Kidney (tissue), 14 donors: ENCODE measurements around the gene DESI1. TPM values are rescaled to one million over a fixed set of nuclear protein-coding genes. Genes with fewer than 3 reads are reported as not detected.
A peak's percentile ranks its signal among the peaks of the same experiment; 100 is the strongest.
"Not testable (repeated sequence)": the region's sequence is repeated elsewhere in the genome, so short reads cannot be mapped to it uniquely, and the experiment has no call there.

Source experiments
- DNase-seq, 5 donors: peaks; one replicate each; pipeline ENCODE4 v3.0.0-alpha.2; 2013 to 2020
- FAIRE-seq: peaks from 2 replicates; lab custom pipeline; 2012; peaks lifted over from hg19 to GRCh38; lab: Jason Lieb, UNC
- H3K27ac ChIP-seq, 2 donors: one replicate each; pipeline ENCODE4 v1.7.0; 2013; ENCODE audit warnings: low read depth in 2 of 2, low read length in 2 of 2, inconsistent platforms in 1 of 2
- H3K27me3 ChIP-seq: one replicate; pipeline ENCODE4 v1.7.1; 2013; ENCODE audit warnings: low read length, inconsistent platforms; ENCODE audit not compliant: control insufficient read depth, insufficient read depth
- H3K36me3 ChIP-seq, 3 donors: one replicate each; pipeline versions ENCODE4 v1.7.0 to v1.7.1; 2013; ENCODE audit warnings: low read length in 3 of 3, control low read depth in 1 of 3, inconsistent platforms in 1 of 3; ENCODE audit not compliant: insufficient read depth in 3 of 3, control insufficient read depth in 2 of 3
- H3K4me1 ChIP-seq, 3 donors: one replicate each; pipeline versions ENCODE4 v1.7.0 to v1.7.1; 2013; ENCODE audit warnings: low read length in 3 of 3, inconsistent platforms in 1 of 3, low read depth in 1 of 3; ENCODE audit not compliant: control insufficient read depth in 2 of 3, insufficient read depth in 2 of 3
- H3K4me3 ChIP-seq, 3 donors: one replicate each; pipeline versions ENCODE4 v1.7.0 to v1.8.1; 2013; ENCODE audit warnings: low read length in 3 of 3, control low read depth in 1 of 3, inconsistent platforms in 1 of 3
- H3K9ac ChIP-seq, 3 donors: one replicate each; pipeline versions ENCODE4 v1.7.0 to v1.7.1; 2013; ENCODE audit warnings: low read length in 3 of 3, control low read depth in 1 of 3, inconsistent platforms in 1 of 3
- H3K9me3 ChIP-seq, 3 donors: one replicate each; pipeline versions ENCODE4 v1.7.0 to v1.7.1; 2013; ENCODE audit warnings: low read length in 3 of 3, control low read depth in 1 of 3, inconsistent platforms in 1 of 3; ENCODE audit not compliant: control insufficient read depth in 2 of 3, insufficient read depth in 1 of 3
- intact Hi-C: fragments of 100-400 bp; cut with DNase I; formaldehyde crosslinking; loops from one replicate; pipeline ENCODE4 v1.11.1; 2022
- polyA plus RNA-seq: library from polyadenylated mRNA; stranded (reverse); fragments of 350-450 nt; fragmentation: Illumina TruSeq; extraction: RNeasy Lipid Tissue Mini Kit (QIAGEN cat#74804); gene quantifications from one replicate; pipeline ENCODE4 v1.2.3, GENCODE V29; 2014; ENCODE audit warnings: low read depth, low replicate concordance; ENCODE audit not compliant: insufficient read depth
- total RNA-seq: library from RNA; stranded (reverse); fragmentation: NEBNext Ultra II Directional; extraction: Animal tissue kit (Norgen Biotek cat#: 25700); gene quantifications from one replicate; pipeline ENCODE4 v1.2.1, GENCODE V29; 2021
- TF ChIP-seq, protein P1 (sequence below): IDR thresholded peaks from 3 replicates; pipeline ENCODE4 v1.5.1; 2012; ENCODE audit warnings: mild to moderate bottlenecking, moderate library complexity, borderline replicate concordance; ENCODE audit not compliant: insufficient read depth; ENCODE audit errors: extremely low read depth
- donor health status: control.
- donor health status: control.
- donor health status: control.
- donor health status: control.
- donor health status: control.
- donor health status: DM: yes; HTN: yes; CAD: no.
- donor health status: Normal renal cell carcinoma (clear cell type).

The DESI1 gene
- total and polyA plus RNA-seq, 2 donors from 2014 or later, result 28.6 to 29.1 TPM

DNA sequence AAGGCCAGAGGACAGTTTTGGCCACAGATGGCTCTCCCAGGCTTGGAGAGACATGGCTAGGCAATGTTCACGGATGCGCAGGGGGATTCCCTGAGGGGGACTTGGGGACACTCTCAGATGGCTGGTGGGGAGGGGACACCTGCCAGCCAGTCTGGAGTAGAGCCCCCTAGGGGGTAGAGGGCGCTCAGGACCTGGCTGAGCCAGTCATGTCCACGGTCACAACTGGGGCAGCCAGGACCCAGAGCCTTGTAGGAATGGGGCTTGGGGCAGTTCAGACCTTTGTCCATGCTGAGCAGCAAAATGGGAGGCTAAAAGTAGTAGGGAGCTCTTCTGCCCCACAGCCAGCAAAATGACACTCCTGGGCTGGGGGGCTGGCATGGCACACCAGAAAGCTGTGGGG lies 58.4 kb downstream of the DESI1 start:
- TF ChIP-seq, protein P1, sequence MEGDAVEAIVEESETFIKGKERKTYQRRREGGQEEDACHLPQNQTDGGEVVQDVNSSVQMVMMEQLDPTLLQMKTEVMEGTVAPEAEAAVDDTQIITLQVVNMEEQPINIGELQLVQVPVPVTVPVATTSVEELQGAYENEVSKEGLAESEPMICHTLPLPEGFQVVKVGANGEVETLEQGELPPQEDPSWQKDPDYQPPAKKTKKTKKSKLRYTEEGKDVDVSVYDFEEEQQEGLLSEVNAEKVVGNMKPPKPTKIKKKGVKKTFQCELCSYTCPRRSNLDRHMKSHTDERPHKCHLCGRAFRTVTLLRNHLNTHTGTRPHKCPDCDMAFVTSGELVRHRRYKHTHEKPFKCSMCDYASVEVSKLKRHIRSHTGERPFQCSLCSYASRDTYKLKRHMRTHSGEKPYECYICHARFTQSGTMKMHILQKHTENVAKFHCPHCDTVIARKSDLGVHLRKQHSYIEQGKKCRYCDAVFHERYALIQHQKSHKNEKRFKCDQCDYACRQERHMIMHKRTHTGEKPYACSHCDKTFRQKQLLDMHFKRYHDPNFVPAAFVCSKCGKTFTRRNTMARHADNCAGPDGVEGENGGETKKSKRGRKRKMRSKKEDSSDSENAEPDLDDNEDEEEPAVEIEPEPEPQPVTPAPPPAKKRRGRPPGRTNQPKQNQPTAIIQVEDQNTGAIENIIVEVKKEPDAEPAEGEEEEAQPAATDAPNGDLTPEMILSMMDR, result no peak
- FAIRE-seq (no peak), DNase-seq (no peak)
- peak overlapping the region in 2 of 3 donors; percentile 62 to 88 for H3K4me3 ChIP-seq
- peak overlapping the region in 2 of 3 donors; percentile 2 to 56 for H3K9ac ChIP-seq
- intact Hi-C loops, result no loop called here
- no peaks in the 10 kb centered on the region for H3K36me3 ChIP-seq
- peaks cover 0 to 19% (median 13%) of the 10 kb centered on the region in 3 donors for H3K4me1 ChIP-seq
- H3K27ac ChIP-seq, result peak overlapping the region; percentile 51 to 92
- no peaks in the 10 kb centered on the region for H3K9me3 ChIP-seq
- H3K27me3 ChIP-seq, result no peaks in the 10 kb centered on the region

DNA sequence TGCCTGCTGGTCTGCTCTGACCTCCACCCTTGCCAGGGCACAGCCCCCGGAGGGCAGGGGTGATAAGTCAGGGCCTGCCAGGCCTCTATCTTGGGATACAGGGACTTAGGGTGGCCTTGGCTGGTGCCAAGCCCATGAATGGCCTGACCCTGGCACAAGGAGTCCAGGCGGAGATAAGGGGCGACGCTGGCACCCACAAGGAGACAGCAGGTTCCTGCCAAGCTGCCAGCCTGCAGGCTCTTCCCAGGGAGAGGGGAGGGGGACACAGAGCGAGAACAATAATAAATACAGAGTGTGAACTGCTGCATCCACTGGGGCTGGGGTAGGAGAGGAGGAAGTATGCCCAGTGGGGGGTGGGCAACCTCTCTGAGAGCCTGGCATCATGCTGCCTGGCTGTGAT lies 59.1 kb downstream of the DESI1 start:
- TF ChIP-seq, protein P1, result no peak
- H3K27me3 ChIP-seq, result no peaks in the 10 kb centered on the region
- H3K9ac ChIP-seq, result peak overlapping the region in 2 of 3 donors; percentile 64 to 89
- H3K36me3 ChIP-seq, result no peaks in the 10 kb centered on the region
- no peaks in the 10 kb centered on the region for H3K9me3 ChIP-seq
- no peak for FAIRE-seq
- intact Hi-C loops, result no loop called here
- H3K4me1 ChIP-seq, result peaks cover 0 to 21% (median 14%) of the 10 kb centered on the region in 3 donors
- peak overlapping the region in 2 of 3 donors; percentile 62 to 88 for H3K4me3 ChIP-seq
- H3K27ac ChIP-seq, result peak overlapping the region; percentile 50 to 92
- no peak for DNase-seq

DNA sequence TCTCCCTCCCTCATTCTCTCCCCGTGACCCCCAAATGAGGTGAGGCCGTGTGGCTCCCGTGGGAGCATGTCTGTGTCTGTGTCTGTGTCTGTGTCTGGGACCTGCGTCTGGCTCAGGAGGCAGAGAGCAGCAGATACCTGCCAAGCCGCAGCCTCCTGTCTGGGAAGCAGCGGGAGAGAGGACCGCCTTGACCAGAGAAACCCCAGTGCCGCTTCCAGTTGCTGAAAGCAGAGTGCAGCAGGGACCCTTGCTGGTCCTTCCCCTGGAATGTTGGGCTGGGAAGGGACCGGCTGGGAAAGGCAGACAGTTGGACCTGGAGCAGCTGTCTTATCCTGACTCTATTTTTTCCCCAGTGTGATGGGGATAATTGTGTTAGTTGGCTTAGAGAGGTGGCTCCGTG lies 59.5 kb downstream of the DESI1 start:
- no peak for FAIRE-seq
- Histone ChIP-seq H3K27me3 (no peaks in the 10 kb centered on the region), H3K9ac (peak overlapping the region in 2 of 3 donors; percentile 71 to 89), H3K4me3 (peak overlapping the region; percentile 53 to 88 (median 62)), H3K36me3 (no peaks in the 10 kb centered on the region), H3K4me1 (peaks cover 0 to 21% (median 14%) of the 10 kb centered on the region in 3 donors), H3K27ac (peak overlapping the region; percentile 50 to 92), H3K9me3 (no peaks in the 10 kb centered on the region)
- TF ChIP-seq, protein P1, result no peak
- DNase-seq, result peak in 2 of 5 donors; percentile 33 to 48
- intact Hi-C loops, result no loop called here

DNA sequence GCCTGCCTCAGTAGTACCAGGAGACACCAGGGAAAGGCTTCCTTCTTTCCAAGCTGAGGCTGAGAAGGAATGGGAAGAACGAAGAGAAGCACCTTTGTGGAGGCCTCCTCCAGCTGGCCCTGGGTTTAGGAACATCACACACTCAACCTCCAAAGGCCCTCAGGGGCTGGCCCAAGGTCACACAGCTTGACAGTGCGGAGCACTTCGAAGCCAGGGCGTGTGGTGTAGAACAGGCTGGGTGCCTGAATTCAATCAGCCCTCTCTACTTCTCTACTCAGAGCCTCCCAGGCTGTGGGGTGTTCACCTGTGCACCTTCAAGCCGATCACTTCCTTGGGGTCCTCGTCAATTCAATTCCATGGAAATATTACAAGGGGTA lies 60.8 kb downstream of the DESI1 start:
- Histone ChIP-seq H3K27me3 (no peaks in the 10 kb centered on the region), H3K36me3 (no peaks in the 10 kb centered on the region), H3K4me3 (peak overlapping the region in 2 of 3 donors; percentile 62 to 88), H3K27ac (peak overlapping the region; percentile 20 to 92), H3K9me3 (no peaks in the 10 kb centered on the region), H3K4me1 (peaks cover 0 to 21% (median 15%) of the 10 kb centered on the region in 3 donors), H3K9ac (peak overlapping the region in 1 of 3 donors; percentile 89)
- TF ChIP-seq, protein P1, result no peak
- intact Hi-C loops, result no loop called here
- FAIRE-seq (no peak), DNase-seq (peak in 1 of 5 donors; percentile 20)

DNA sequence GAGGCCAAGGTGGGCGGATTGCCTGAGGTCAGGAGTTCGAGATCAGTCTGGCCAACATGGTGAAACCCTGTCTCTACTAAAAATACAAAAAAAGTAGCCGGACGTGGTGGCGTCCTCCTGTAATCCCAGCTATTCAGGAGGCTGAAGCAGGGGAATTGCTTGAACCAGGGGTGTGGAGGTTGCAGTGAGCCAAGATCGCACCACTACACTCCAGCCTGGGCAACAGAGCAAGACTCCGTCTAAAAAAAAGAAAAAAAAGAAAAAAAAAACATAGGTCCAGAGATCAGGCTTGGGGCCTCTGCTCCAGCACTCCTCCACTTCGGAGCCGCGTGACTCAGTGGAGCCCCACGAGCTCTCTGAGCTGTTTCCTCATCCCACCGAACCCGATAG lies 62.6 kb downstream of the DESI1 start:
- H3K9me3 ChIP-seq, H3K36me3 ChIP-seq, H3K27me3 ChIP-seq, intact Hi-C loops, H3K4me3 ChIP-seq, DNase-seq, H3K9ac ChIP-seq, FAIRE-seq: not testable (repeated sequence)
- H3K4me1 ChIP-seq, result peaks cover 0 to 16% (median 13%) of the 10 kb centered on the region in 3 donors
- peak overlapping the region; percentile 5 to 76 for H3K27ac ChIP-seq
